Measurements from ENCODE around the gene WIZ.

WIZ gene

GRCh38 chr19:15452111-15453047, 2.6 kb upstream of the WIZ start:
- TF ChIP-seq CTCF (IDR thresholded peaks at IDR 0.05; ENCODE audit: low read depth, low read length): no peak
- peak; percentile 99 for DNase-seq
- peaks cover 13% of the 10 kb centered on the region for H3K27me3 ChIP-seq
- no peaks in the 10 kb centered on the region for H3K9me3 ChIP-seq
- no peaks in the 10 kb centered on the region for H3K36me3 ChIP-seq
- peaks cover 8% of the 10 kb centered on the region for H3K4me1 ChIP-seq
- peak overlapping the region; percentile 38 for H3K4me3 ChIP-seq (ENCODE audit: low read depth, low read length)

- H3K4me3 ChIP-seq (ENCODE audit: low read depth, low read length): peak overlapping the region; percentile 51; the same call in 1 of the 2 replicates
- no peak for DNase-seq
- H3K9me3 ChIP-seq: no peaks in the 10 kb centered on the region
- TF ChIP-seq CTCF (IDR thresholded peaks at IDR 0.05; ENCODE audit: low read depth, low read length): no peak
- H3K36me3 ChIP-seq: no peaks in the 10 kb centered on the region
- H3K4me1 ChIP-seq: peaks cover 8% of the 10 kb centered on the region
- H3K27me3 ChIP-seq: no peaks in the 10 kb centered on the region; the same call in 1 of the 2 replicates
Observed at GRCh38 chr19:15450528-15450890, 753 bp upstream of the WIZ start.

GRCh38 chr19:15448778-15449619, 757 bp downstream of the WIZ start:
- no peaks in the 10 kb centered on the region for H3K27me3 ChIP-seq
- peaks cover 8% of the 10 kb centered on the region for H3K4me1 ChIP-seq
- TF ChIP-seq CTCF (IDR thresholded peaks at IDR 0.05; ENCODE audit: low read depth, low read length): no peak
- DNase-seq: no peak
- no peaks in the 10 kb centered on the region for H3K9me3 ChIP-seq
- no peaks in the 10 kb centered on the region for H3K36me3 ChIP-seq
- H3K4me3 ChIP-seq (ENCODE audit: low read depth, low read length): peak overlapping the region; percentile 56

GRCh38 chr19:15448044-15448777, 1.5 kb downstream of the WIZ start:
- Histone ChIP-seq H3K9me3 (no peaks in the 10 kb centered on the region), H3K4me1 (peaks cover 8% of the 10 kb centered on the region), H3K27me3 (no peaks in the 10 kb centered on the region), H3K4me3 (ENCODE audit: low read depth, low read length) (no peak overlapping the region), H3K36me3 (no peaks in the 10 kb centered on the region)
- no peak for TF ChIP-seq CTCF (IDR thresholded peaks at IDR 0.05; ENCODE audit: low read depth, low read length)
- DNase-seq: no peak

GRCh38 chr19:15447057-15447456, 2.7 kb downstream of the WIZ start:
- Histone ChIP-seq H3K36me3 (no peaks in the 10 kb centered on the region), H3K4me1 (peaks cover 4% of the 10 kb centered on the region)

More at GRCh38 chr19:15447057-15447456, 2.7 kb downstream of the WIZ start:
- no peak for TF ChIP-seq CTCF (IDR thresholded peaks at IDR 0.05; ENCODE audit: low read depth, low read length)
- Histone ChIP-seq H3K27me3 (no peaks in the 10 kb centered on the region), H3K4me3 (ENCODE audit: low read depth, low read length) (no peak overlapping the region), H3K9me3 (no peaks in the 10 kb centered on the region)
- DNase-seq: no peak

Data from BE2C (cell line).